GM10266 (cell line): ENCODE results near the gene RAB37.

ENCODE experiments used
- DNase-seq: peaks from one replicate; pipeline ENCODE4 v3.0.0; 2012; ENCODE audit errors: extremely low spot score
- TF ChIP-seq, protein P1 (sequence below): IDR thresholded peaks from 2 replicates; pipeline ENCODE4 v1.5.1; 2012; ENCODE audit warnings: mild to moderate bottlenecking, low read depth; ENCODE audit not compliant: control insufficient read depth, insufficient read depth; ENCODE audit errors: missing control alignments

RAB37 gene

DNA sequence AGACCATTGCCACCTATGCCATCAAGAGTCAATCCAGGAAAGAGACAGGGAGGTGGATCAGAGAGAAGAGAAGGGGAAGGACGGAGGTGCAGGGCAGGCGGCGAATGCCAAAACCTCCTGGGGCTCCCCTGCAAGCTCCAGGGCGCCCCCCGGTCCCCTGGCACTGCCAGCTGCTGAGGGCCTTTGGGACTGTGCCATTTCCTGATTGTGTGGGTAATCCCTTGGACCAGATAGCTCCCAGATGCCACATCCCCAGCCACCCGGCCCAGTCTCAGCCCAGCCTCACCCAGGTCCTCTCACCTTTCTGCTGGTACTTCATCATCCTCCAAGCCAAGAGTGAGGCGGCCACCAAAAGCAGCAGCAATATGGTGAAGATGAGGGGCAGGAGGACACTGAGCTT, 39.0 kb upstream of the RAB37 start:
- TF ChIP-seq, protein P1, sequence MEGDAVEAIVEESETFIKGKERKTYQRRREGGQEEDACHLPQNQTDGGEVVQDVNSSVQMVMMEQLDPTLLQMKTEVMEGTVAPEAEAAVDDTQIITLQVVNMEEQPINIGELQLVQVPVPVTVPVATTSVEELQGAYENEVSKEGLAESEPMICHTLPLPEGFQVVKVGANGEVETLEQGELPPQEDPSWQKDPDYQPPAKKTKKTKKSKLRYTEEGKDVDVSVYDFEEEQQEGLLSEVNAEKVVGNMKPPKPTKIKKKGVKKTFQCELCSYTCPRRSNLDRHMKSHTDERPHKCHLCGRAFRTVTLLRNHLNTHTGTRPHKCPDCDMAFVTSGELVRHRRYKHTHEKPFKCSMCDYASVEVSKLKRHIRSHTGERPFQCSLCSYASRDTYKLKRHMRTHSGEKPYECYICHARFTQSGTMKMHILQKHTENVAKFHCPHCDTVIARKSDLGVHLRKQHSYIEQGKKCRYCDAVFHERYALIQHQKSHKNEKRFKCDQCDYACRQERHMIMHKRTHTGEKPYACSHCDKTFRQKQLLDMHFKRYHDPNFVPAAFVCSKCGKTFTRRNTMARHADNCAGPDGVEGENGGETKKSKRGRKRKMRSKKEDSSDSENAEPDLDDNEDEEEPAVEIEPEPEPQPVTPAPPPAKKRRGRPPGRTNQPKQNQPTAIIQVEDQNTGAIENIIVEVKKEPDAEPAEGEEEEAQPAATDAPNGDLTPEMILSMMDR = no peak
- DNase-seq = no peak

DNA sequence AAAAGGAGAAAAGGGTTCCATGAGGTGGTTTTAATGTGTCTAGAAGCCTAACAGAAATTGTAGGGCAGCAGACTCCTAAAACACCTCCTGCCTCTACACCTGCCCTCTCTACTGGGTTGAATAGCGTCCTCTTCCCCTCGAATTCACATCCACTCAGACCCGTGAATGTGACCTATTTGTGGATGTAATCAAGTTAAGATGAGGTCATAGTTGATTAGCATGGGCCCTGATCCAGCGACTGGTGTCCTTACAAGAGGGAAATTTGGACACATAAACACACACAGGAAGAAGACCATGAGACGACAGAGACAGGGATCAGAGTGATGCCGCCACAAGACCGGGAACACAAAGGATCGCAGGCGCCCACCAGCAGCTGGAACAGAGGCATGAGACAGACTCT, 37.8 kb upstream of the RAB37 start:
- no peak for DNase-seq
- TF ChIP-seq, protein P1 = no peak

DNA sequence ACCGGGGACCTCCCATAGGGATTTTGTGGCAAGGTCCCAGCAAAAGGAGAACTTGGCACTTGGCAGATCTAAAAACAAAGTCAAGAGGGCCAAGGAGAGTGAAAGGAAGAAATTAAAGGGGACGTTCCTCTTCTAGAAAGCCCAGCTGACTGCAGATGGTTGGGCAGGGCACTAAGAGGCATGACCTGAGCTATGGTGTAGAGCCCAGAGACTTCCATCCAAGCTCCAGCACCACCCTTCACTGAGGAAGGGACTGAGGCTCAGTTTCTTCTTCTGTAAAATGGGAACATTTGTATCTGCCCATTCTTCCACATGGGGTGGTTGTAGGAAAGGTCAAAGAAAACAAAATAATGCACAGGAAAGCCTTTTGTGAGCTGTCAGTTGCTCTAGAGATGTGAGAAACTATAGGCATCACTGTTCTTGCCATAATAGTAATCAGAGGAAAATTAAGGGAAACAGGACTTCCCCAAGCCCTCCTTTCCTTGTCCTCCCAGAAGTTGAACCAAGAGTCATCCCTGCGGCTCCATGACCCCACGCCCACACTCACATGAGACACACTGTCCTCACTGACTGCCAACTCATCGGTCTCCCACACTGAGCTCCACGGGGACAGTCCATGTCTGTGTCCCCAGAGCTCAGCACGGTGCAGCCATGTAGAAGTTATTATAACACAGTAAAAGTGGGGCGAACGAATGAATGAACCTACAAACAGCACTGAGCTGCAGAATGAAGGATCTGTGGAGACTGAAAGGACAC, 34.8 kb upstream of the RAB37 start:
- DNase-seq = no peak

DNA sequence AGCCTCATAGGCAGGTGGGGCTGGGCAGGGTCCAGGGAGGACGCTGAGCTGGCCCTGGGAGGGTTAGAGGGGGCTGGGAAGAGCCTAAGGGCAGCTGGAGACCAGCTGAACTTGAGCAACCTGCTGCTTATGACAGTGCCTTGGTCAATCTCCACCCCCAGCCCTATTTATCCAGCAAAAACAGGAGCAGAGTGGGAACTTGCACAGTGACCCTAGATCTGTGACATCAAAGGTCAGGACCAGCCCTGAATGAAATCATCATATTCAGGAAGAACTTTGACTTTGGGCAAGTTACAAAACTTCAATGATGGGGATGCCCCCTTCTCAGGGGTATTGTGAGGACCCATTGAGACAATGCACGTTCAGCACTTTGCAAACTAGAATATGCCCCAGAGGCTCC, 33.7 kb upstream of the RAB37 start:
- DNase-seq = no peak
- TF ChIP-seq, protein P1 = no peak

More for the DNA sequence above, 34.8 kb upstream of the RAB37 start:
- TF ChIP-seq, protein P1 = no peak

DNA sequence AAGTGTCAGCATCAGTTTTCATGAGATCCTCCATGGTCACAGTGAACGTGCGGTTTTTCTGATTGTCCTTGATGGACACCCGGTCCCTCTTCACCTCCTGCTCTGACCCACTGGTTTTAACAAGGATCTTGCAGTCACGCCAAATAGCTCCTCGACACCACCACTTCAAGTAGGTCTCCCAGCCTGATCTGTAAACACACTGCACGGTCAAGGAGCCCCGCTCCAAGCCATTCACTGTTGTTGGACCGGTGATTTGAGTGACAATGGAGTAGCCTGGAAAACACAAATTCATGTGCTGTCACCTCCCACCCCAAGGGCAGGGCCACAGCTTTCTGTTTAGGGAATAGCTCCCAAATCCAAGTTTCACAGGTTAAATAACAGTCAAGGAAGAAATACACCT, 32.5 kb upstream of the RAB37 start:
- TF ChIP-seq, protein P1 = no peak
- DNase-seq = no peak

DNA sequence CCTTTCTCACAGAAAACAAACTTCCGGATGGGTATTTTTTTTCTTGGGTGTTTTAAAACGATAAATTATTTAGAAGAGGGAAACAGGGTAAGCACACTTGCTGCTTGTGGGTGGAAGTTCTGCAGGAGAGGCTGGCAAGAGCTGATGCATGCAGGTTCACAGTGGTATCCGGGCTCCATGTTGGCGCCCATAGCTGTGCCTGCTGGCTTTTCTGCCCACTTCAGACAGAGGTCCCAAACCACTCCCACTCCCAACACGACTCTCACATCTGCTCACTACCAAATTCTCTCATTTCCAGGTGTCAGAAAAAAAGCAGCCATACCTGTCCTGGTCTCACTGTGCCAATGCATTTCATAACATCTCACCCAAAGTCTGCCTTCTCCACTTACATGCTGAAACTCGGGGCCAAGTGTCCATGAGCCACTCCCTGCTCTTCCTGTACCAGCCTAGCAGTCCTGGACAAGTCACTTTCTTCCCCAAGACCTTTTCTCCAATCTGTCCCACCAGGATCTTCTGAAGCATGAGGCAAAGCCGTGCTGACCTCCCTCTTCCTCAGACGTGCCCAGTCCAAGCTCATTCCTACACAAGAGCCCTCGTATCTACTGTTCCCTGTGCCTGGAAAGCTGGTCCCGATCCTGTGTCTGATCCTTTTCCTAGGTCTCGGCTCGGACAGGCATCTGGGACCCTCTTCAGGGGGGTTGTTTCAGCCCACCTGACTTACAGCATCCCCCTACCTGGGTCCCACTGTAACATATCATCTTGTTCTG, 25.8 kb upstream of the RAB37 start:
- TF ChIP-seq, protein P1 = no peak
- no peak for DNase-seq

DNA sequence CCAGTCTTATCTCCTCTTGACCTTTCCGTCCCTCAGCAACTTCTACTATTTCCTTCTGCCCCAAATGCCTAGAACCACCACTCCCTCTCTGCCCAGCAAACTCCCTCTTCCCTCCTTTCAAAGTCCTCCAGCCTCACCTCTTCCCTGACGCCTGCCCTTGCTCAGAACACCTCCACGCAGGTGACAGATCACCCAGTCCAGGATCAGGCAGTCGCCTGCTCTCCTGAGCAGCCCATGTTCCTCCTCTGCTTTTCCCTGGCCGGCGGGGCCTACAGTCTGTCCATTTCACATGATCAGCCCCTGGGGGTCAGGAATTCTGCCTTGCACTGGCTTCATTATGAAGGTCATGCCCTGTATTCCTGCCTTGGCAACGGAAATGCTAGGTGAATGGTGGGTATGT, 24.8 kb upstream of the RAB37 start:
- TF ChIP-seq, protein P1 = no peak
- DNase-seq = no peak
